GM23338 (cell line): ENCODE results near the gene STAT1. TPM values are rescaled to one million over a fixed set of nuclear protein-coding genes. Genes with fewer than 3 reads are reported as not detected.

Experiments
- ATAC-seq: fragments of 200-7000 bp; cut with Tn5 transposase; 3 replicates; pipeline ENCODE4 v1.9.1; 2020
- DNase-seq: peaks from one replicate; pipeline ENCODE4 v3.0.0-alpha.2; 2015; ENCODE audit warnings: low spot score
- H2AFZ ChIP-seq: fragments of 200-600 bp; sonication (generic); 2 replicates; pipeline ENCODE4 v1.8.0; 2016; ENCODE audit warnings: antibody characterized with exemption, mild to moderate bottlenecking, moderate library complexity
- H3F3A ChIP-seq: fragments of 200-600 bp; sonication (generic); replicated peaks from 2 replicates; pipeline ENCODE4 v1.8.0; 2017; ENCODE audit warnings: antibody characterized with exemption, mixed run types, low read depth
- H3K27ac ChIP-seq: fragments of 200-600 bp; sonication (generic); 2 replicates; pipeline ENCODE4 v1.6.1; 2016; ENCODE audit warnings: low read depth
- H3K27me3 ChIP-seq: fragments of 200-600 bp; sonication (generic); 2 replicates; pipeline ENCODE4 v1.8.0; 2016; ENCODE audit warnings: mild to moderate bottlenecking, mixed run types, moderate library complexity; ENCODE audit not compliant: insufficient read depth
- H3K36me3 ChIP-seq: fragments of 200-600 bp; sonication (generic); 2 replicates; pipeline ENCODE4 v1.8.0; 2016; ENCODE audit warnings: mild to moderate bottlenecking; ENCODE audit not compliant: insufficient read depth
- H3K4me1 ChIP-seq: fragments of 200-600 bp; sonication (generic); 2 replicates; pipeline ENCODE4 v1.8.0; 2016; ENCODE audit warnings: mild to moderate bottlenecking, moderate library complexity; ENCODE audit not compliant: insufficient read depth
- H3K4me2 ChIP-seq: fragments of 200-600 bp; sonication (generic); 2 replicates; pipeline ENCODE4 v1.7.1; 2017; ENCODE audit warnings: mixed run types
- H3K4me3 ChIP-seq: fragments of 200-600 bp; sonication (generic); 2 replicates; pipeline ENCODE4 v1.6.1; 2016; ENCODE audit warnings: mixed run types
- H3K79me2 ChIP-seq: fragments of 200-600 bp; sonication (generic); replicated peaks from 2 replicates; pipeline ENCODE4 v1.8.0; 2017; ENCODE audit warnings: mild to moderate bottlenecking; ENCODE audit not compliant: insufficient read depth
- H3K9me2 ChIP-seq: fragments of 200-600 bp; sonication (generic); 2 replicates; pipeline ENCODE4 v1.8.0; 2017; ENCODE audit not compliant: insufficient read depth
- H4K20me1 ChIP-seq: fragments of 200-600 bp; sonication (generic); replicated peaks from 2 replicates; pipeline ENCODE4 v1.8.0; 2017; ENCODE audit warnings: mild to moderate bottlenecking; ENCODE audit not compliant: insufficient read depth
- H3K27ac Mint-ChIP-seq: 2 replicates; pipeline ENCODE4 v1.8.0; 2020; ENCODE audit warnings: inconsistent platforms, mild to moderate bottlenecking, moderate library complexity, mixed read lengths
- H3K27me3 Mint-ChIP-seq: 3 replicates; pipeline ENCODE4 v1.8.0; 2022; ENCODE audit warnings: low read depth, mild to moderate bottlenecking, moderate library complexity, mixed read lengths, inconsistent platforms; ENCODE audit not compliant: insufficient read depth, poor library complexity
- H3K36me3 Mint-ChIP-seq: 3 replicates; pipeline ENCODE4 v1.8.0; 2021; ENCODE audit warnings: low read depth, mild to moderate bottlenecking, inconsistent platforms, moderate library complexity, mixed read lengths
- H3K4me1 Mint-ChIP-seq: 3 replicates; pipeline ENCODE4 v1.8.0; 2020; ENCODE audit warnings: mild to moderate bottlenecking, inconsistent platforms, mixed read lengths
- H3K4me3 Mint-ChIP-seq: 3 replicates; pipeline ENCODE4 v1.8.0; 2021; ENCODE audit warnings: moderate library complexity, mild to moderate bottlenecking, inconsistent platforms, mixed read lengths
- H3K9me3 Mint-ChIP-seq: 3 replicates; pipeline ENCODE4 v1.8.0; 2020; ENCODE audit warnings: moderate library complexity, mild to moderate bottlenecking, inconsistent platforms, mixed read lengths
- CREB1 ChIP-seq: fragments of 250-450 bp; sonication (Bioruptor Pico); IDR thresholded peaks from 2 replicates; pipeline ENCODE4 v1.5.0; 2020; ENCODE audit warnings: low read depth, mild to moderate bottlenecking, moderate library complexity
- EZH2phosphoT487 ChIP-seq: fragments of 200-600 bp; sonication (generic); IDR thresholded peaks from one replicate; pipeline ENCODE4 v1.8.1; 2018; ENCODE audit warnings: antibody characterized with exemption; ENCODE audit not compliant: unreplicated experiment
- JUNB ChIP-seq: IDR thresholded peaks from one replicate; pipeline ENCODE4 v1.6.1; 2016; ENCODE audit warnings: antibody characterized with exemption; ENCODE audit not compliant: unreplicated experiment
- STAT1 ChIP-seq: IDR thresholded peaks from one replicate; pipeline ENCODE4 v1.6.1; 2016; ENCODE audit warnings: antibody characterized with exemption; ENCODE audit not compliant: unreplicated experiment
- ZNF114 ChIP-seq: fragments of 250-450 bp; sonication (Bioruptor Pico); IDR thresholded peaks from 2 replicates; pipeline ENCODE4 v1.5.0; 2020; ENCODE audit warnings: mild to moderate bottlenecking, moderate library complexity
- ZNF331 ChIP-seq: fragments of 250-450 bp; sonication (Bioruptor Pico); IDR thresholded peaks from 2 replicates; pipeline ENCODE4 v1.5.0; 2020; ENCODE audit warnings: low read depth, mild to moderate bottlenecking, moderate library complexity
- polyA plus RNA-seq: library from polyadenylated mRNA; unstranded; fragments of >200 nt; fragmentation: Nextera tagmentation; extraction: Ambion mirVana; gene quantifications from 2 replicates; pipeline ENCODE4 v1.2.1, GENCODE V29; 2016
- total RNA-seq: library from RNA; depleted of rRNA; stranded (reverse); fragments of >200 nt; shearing (Covaris generic); gene quantifications from 2 replicates; pipeline ENCODE4 v1.2.3, GENCODE V29; 2014
- TF ChIP-seq, protein P1 (sequence below), 2 experiments: fragments of 200-600 bp in 1 of 2; sonication (generic) in 1 of 2; conservative IDR thresholded peaks; 2 replicates each; pipeline versions ENCODE4 v1.5.1 to v1.6.1; 2016 to 2017; ENCODE audit warnings: antibody characterized with exemption in 2 of 2, low read depth in 2 of 2, mild to moderate bottlenecking in 2 of 2, moderate library complexity in 1 of 2
- TF ChIP-seq, protein P2 (sequence below): fragments of 250-450 bp; sonication (Bioruptor Pico); IDR thresholded peaks from 2 replicates; pipeline ENCODE4 v1.5.0; 2020; ENCODE audit warnings: mild to moderate bottlenecking, moderate library complexity
- TF ChIP-seq, protein P3 (sequence below): IDR thresholded peaks from 2 replicates; pipeline ENCODE4 v1.6.1; 2016; ENCODE audit warnings: antibody characterized with exemption
- TF ChIP-seq, protein P4 (sequence below): IDR thresholded peaks from one replicate; pipeline ENCODE4 v1.6.1; 2018; ENCODE audit warnings: antibody characterized with exemption; ENCODE audit not compliant: unreplicated experiment

Gene STAT1
- total and polyA plus RNA-seq, 2 experiments from 2014 or later = 15.1 to 47.4 TPM

DNA sequence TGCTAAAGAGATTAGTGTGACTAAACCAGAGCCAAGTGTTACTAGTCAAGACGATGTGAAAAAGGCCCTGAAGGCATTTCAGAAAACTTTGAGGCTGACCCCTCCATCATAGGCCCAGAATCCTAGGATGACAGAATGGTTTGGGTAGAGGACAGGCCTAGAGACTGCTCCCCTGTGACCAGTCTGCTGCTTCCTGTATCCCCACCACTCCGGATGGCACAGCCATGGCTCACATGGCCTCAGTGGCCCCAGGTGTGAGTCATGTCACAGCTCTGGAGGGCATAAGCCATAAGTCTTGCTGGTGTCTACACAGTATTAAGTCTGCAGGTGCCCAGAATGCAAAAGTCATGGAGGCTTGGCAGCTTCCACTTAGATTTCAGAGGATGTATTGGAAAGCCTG is 12.4 kb upstream of the STAT1 start:
- H3K9me2 ChIP-seq = no peaks in the 10 kb centered on the region
- H3K4me3 Mint-ChIP-seq = no peak overlapping the region
- H3K36me3 ChIP-seq = no peaks in the 10 kb centered on the region
- H3K36me3 Mint-ChIP-seq = no peaks in the 10 kb centered on the region
- no peaks in the 10 kb centered on the region for H3K79me2 ChIP-seq
- H3K27me3 Mint-ChIP-seq = no peaks in the 10 kb centered on the region
- ATAC-seq (no peak), DNase-seq (no peak)
- no peak overlapping the region for H3K4me2 ChIP-seq
- no peaks in the 10 kb centered on the region for H3F3A ChIP-seq
- H2AFZ ChIP-seq = no peak overlapping the region
- no peaks in the 10 kb centered on the region for H4K20me1 ChIP-seq
- no peaks in the 10 kb centered on the region for H3K4me1 ChIP-seq
- H3K27ac ChIP-seq = no peak overlapping the region
- no peak overlapping the region for H3K27ac Mint-ChIP-seq
- H3K27me3 ChIP-seq = no peaks in the 10 kb centered on the region
- peaks cover 5% of the 10 kb centered on the region; the same call in 2 of the 3 replicates for H3K4me1 Mint-ChIP-seq
- no peak for TF ChIP-seq STAT1
- H3K4me3 ChIP-seq = no peak overlapping the region
- H3K9me3 Mint-ChIP-seq = no peaks in the 10 kb centered on the region

DNA sequence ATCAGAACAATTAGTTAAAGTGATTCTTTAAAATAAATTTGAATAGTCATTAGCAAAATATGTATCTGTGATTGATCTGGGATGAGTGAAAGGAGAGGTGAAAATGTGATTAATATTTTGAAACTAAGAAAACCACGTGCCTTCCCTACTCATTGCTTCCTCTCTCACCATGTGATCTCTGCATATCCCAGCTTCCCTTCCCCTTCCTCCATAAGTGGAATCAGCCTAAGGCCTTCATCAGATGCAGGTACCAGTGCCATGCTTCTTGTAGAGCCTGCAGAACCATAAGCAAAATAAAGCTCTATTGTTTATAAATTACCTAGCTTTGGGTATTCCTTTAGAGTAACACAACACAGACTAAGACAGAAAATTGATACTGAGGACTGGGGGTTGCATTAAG is 11.2 kb upstream of the STAT1 start:
- Histone ChIP-seq H4K20me1 (no peaks in the 10 kb centered on the region), H2AFZ (0 out of 2 replicates have a peak overlapping the region, but pooled peaks have one; percentile 28), H3K79me2 (no peaks in the 10 kb centered on the region), H3K27me3 (no peaks in the 10 kb centered on the region), H3F3A (0 out of 2 replicates have a peak, but pooled peaks cover 5% of the 10 kb centered on the region), H3K4me2 (no peak overlapping the region), H3K9me2 (no peaks in the 10 kb centered on the region), H3K4me3 (no peak overlapping the region), H3K27ac (no peak overlapping the region), H3K36me3 (no peaks in the 10 kb centered on the region), H3K4me1 (peaks cover 5% of the 10 kb centered on the region; the same call in 1 of the 2 replicates)
- DNase-seq (no peak), ATAC-seq (no peak)
- Mint-ChIP-seq H3K36me3 (no peaks in the 10 kb centered on the region), H3K4me1 (peaks cover 5% of the 10 kb centered on the region; the same call in 2 of the 3 replicates), H3K27me3 (peaks cover 1% of the 10 kb centered on the region), H3K4me3 (no peak overlapping the region), H3K27ac (no peak overlapping the region), H3K9me3 (no peaks in the 10 kb centered on the region)
- no peak for TF ChIP-seq EZH2phosphoT487
- TF ChIP-seq, protein P1, sequence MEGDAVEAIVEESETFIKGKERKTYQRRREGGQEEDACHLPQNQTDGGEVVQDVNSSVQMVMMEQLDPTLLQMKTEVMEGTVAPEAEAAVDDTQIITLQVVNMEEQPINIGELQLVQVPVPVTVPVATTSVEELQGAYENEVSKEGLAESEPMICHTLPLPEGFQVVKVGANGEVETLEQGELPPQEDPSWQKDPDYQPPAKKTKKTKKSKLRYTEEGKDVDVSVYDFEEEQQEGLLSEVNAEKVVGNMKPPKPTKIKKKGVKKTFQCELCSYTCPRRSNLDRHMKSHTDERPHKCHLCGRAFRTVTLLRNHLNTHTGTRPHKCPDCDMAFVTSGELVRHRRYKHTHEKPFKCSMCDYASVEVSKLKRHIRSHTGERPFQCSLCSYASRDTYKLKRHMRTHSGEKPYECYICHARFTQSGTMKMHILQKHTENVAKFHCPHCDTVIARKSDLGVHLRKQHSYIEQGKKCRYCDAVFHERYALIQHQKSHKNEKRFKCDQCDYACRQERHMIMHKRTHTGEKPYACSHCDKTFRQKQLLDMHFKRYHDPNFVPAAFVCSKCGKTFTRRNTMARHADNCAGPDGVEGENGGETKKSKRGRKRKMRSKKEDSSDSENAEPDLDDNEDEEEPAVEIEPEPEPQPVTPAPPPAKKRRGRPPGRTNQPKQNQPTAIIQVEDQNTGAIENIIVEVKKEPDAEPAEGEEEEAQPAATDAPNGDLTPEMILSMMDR (conservative IDR thresholded peaks at IDR 0.05; ENCODE audit: low read depth in 2 of 2) = no peak
- no peak for TF ChIP-seq ZNF331
- TF ChIP-seq, protein P2, sequence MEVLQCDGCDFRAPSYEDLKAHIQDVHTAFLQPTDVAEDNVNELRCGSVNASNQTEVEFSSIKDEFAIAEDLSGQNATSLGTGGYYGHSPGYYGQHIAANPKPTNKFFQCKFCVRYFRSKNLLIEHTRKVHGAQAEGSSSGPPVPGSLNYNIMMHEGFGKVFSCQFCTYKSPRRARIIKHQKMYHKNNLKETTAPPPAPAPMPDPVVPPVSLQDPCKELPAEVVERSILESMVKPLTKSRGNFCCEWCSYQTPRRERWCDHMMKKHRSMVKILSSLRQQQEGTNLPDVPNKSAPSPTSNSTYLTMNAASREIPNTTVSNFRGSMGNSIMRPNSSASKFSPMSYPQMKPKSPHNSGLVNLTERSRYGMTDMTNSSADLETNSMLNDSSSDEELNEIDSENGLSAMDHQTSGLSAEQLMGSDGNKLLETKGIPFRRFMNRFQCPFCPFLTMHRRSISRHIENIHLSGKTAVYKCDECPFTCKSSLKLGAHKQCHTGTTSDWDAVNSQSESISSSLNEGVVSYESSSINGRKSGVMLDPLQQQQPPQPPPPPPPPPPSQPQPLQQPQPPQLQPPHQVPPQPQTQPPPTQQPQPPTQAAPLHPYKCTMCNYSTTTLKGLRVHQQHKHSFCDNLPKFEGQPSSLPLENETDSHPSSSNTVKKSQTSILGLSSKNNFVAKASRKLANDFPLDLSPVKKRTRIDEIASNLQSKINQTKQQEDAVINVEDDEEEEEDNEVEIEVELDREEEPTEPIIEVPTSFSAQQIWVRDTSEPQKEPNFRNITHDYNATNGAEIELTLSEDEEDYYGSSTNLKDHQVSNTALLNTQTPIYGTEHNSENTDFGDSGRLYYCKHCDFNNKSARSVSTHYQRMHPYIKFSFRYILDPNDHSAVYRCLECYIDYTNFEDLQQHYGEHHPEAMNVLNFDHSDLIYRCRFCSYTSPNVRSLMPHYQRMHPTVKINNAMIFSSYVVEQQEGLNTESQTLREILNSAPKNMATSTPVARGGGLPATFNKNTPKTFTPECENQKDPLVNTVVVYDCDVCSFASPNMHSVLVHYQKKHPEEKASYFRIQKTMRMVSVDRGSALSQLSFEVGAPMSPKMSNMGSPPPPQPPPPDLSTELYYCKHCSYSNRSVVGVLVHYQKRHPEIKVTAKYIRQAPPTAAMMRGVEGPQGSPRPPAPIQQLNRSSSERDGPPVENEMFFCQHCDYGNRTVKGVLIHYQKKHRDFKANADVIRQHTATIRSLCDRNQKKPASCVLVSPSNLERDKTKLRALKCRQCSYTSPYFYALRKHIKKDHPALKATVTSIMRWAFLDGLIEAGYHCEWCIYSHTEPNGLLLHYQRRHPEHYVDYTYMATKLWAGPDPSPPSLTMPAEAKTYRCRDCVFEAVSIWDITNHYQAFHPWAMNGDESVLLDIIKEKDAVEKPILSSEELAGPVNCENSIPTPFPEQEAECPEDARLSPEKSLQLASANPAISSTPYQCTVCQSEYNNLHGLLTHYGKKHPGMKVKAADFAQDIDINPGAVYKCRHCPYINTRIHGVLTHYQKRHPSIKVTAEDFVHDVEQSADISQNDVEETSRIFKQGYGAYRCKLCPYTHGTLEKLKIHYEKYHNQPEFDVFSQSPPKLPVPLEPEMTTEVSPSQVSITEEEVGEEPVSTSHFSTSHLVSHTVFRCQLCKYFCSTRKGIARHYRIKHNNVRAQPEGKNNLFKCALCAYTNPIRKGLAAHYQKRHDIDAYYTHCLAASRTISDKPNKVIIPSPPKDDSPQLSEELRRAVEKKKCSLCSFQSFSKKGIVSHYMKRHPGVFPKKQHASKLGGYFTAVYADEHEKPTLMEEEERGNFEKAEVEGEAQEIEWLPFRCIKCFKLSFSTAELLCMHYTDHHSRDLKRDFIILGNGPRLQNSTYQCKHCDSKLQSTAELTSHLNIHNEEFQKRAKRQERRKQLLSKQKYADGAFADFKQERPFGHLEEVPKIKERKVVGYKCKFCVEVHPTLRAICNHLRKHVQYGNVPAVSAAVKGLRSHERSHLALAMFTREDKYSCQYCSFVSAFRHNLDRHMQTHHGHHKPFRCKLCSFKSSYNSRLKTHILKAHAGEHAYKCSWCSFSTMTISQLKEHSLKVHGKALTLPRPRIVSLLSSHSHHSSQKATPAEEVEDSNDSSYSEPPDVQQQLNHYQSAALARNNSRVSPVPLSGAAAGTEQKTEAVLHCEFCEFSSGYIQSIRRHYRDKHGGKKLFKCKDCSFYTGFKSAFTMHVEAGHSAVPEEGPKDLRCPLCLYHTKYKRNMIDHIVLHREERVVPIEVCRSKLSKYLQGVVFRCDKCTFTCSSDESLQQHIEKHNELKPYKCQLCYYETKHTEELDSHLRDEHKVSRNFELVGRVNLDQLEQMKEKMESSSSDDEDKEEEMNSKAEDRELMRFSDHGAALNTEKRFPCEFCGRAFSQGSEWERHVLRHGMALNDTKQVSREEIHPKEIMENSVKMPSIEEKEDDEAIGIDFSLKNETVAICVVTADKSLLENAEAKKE = no peak
- TF ChIP-seq, protein P3, sequence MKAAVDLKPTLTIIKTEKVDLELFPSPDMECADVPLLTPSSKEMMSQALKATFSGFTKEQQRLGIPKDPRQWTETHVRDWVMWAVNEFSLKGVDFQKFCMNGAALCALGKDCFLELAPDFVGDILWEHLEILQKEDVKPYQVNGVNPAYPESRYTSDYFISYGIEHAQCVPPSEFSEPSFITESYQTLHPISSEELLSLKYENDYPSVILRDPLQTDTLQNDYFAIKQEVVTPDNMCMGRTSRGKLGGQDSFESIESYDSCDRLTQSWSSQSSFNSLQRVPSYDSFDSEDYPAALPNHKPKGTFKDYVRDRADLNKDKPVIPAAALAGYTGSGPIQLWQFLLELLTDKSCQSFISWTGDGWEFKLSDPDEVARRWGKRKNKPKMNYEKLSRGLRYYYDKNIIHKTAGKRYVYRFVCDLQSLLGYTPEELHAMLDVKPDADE = no peak
- no peak for TF ChIP-seq ZNF114 (CRISPR knock-in tag)
- TF ChIP-seq JUNB = no peak
- TF ChIP-seq CREB1 = no peak
- TF ChIP-seq, protein P4, sequence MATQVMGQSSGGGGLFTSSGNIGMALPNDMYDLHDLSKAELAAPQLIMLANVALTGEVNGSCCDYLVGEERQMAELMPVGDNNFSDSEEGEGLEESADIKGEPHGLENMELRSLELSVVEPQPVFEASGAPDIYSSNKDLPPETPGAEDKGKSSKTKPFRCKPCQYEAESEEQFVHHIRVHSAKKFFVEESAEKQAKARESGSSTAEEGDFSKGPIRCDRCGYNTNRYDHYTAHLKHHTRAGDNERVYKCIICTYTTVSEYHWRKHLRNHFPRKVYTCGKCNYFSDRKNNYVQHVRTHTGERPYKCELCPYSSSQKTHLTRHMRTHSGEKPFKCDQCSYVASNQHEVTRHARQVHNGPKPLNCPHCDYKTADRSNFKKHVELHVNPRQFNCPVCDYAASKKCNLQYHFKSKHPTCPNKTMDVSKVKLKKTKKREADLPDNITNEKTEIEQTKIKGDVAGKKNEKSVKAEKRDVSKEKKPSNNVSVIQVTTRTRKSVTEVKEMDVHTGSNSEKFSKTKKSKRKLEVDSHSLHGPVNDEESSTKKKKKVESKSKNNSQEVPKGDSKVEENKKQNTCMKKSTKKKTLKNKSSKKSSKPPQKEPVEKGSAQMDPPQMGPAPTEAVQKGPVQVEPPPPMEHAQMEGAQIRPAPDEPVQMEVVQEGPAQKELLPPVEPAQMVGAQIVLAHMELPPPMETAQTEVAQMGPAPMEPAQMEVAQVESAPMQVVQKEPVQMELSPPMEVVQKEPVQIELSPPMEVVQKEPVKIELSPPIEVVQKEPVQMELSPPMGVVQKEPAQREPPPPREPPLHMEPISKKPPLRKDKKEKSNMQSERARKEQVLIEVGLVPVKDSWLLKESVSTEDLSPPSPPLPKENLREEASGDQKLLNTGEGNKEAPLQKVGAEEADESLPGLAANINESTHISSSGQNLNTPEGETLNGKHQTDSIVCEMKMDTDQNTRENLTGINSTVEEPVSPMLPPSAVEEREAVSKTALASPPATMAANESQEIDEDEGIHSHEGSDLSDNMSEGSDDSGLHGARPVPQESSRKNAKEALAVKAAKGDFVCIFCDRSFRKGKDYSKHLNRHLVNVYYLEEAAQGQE = no peak
